Measurements from ENCODE around the gene GRM5.

DNA sequence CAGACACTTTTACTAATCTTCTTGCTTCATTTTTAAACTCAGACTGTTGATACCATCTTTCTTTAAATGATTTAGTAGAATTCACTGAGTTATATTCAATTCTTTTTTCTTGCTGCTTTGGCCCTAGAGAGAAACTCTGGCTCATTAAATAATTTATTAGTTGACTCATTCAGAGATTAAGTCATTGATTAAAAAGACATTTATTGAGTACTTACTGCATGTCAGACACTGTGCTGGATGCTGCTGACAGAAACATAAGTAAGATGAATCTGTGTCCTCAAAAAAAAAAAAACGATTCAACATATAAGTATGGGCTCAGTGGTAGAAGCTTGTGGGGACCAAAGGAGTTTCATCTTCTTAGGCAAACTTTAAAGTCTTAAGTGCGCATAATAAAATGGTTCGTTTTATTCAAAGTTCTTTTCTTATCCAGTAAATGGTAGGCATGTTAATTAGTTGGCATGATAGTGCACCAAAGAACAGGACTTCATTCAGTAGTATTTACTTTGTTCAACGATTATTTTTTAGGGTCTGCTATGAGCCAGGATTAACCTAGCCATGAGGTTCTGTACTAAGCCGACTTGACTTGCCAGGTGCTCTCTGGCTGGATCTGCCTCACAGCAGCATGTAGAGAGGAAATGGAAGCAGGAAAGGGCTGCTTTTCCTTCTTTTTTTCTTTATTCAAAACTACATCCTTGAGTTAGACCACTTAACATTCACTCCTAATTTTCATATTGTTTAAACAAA lies 447.3 kb downstream of the GRM5 start:
- TF ChIP-seq, protein P1, sequence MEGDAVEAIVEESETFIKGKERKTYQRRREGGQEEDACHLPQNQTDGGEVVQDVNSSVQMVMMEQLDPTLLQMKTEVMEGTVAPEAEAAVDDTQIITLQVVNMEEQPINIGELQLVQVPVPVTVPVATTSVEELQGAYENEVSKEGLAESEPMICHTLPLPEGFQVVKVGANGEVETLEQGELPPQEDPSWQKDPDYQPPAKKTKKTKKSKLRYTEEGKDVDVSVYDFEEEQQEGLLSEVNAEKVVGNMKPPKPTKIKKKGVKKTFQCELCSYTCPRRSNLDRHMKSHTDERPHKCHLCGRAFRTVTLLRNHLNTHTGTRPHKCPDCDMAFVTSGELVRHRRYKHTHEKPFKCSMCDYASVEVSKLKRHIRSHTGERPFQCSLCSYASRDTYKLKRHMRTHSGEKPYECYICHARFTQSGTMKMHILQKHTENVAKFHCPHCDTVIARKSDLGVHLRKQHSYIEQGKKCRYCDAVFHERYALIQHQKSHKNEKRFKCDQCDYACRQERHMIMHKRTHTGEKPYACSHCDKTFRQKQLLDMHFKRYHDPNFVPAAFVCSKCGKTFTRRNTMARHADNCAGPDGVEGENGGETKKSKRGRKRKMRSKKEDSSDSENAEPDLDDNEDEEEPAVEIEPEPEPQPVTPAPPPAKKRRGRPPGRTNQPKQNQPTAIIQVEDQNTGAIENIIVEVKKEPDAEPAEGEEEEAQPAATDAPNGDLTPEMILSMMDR (conservative IDR thresholded peaks at IDR 0.05; ENCODE audit: low read depth, low read length) = no peak
- TF ChIP-seq EZH2 (IDR thresholded peaks at IDR 0.05; ENCODE audit: low read length, unreplicated experiment) = no peak
- TF ChIP-seq EZH2phosphoT487 (IDR thresholded peaks at IDR 0.05; ENCODE audit: borderline replicate concordance, low read length) = no peak

All from PC-3 (cell line).